T-cell (primary cell): ENCODE measurements around the gene MYH9. TPM values are rescaled to one million over a fixed set of nuclear protein-coding genes. Genes with fewer than 3 reads are reported as not detected.
"Not testable (repeated sequence)": the region's sequence is repeated elsewhere in the genome, so short reads cannot be mapped to it uniquely, and the experiment has no call there.

Source experiments
- ATAC-seq, 4 experiments: fragments of 200-7000 bp in 3 of 4; fragments of 150-1000 bp in 1 of 4; cut with Tn5 transposase; replicated peaks in 1 of 4; 1 replicate in 3 of 4; 2 replicates in 1 of 4; pipeline ENCODE4 v1.10.0; 2021; ENCODE audit warnings: moderate library complexity in 3 of 4, mild to moderate bottlenecking in 2 of 4, moderate number of reproducible peaks in 1 of 4
- CTCF ChIA-PET, 2 donors: fragments of 300-600 bp; sonication (Branson Sonifier 250); formaldehyde crosslinking; loops; one replicate each; lab custom pipeline; 2022; ENCODE audit warnings: antibody characterized with exemption in 2 of 2; lab: Charles Lee
- POLR2A ChIA-PET, 2 donors: fragments of 300-600 bp; sonication (Branson Sonifier 250); formaldehyde crosslinking; loops; one replicate each; lab custom pipeline; 2022; ENCODE audit warnings: antibody characterized with exemption in 2 of 2; lab: Charles Lee
- DNase-seq, 35 experiments: peaks; one replicate each; pipeline versions ENCODE4 v3.0.0 to v3.0.0-alpha.2; 2013 to 2023
- H3K27ac ChIP-seq: one replicate; pipeline ENCODE4 v1.5.1; 2013; ENCODE audit warnings: low read length
- H3K27me3 ChIP-seq, 2 experiments: replicated peaks in 1 of 2; 1 replicate in 1 of 2; 2 replicates in 1 of 2; pipeline versions ENCODE4 v1.6.1 to v1.7.0; 2013; ENCODE audit warnings: low read length in 1 of 2, mixed read lengths in 1 of 2; ENCODE audit not compliant: control insufficient read depth in 2 of 2, insufficient read depth in 2 of 2; ENCODE audit errors: extremely low read depth in 1 of 2
- H3K36me3 ChIP-seq, 2 donors: 1 replicate in 1 of 2; 2 replicates in 1 of 2; pipeline versions ENCODE4 v1.6.1 to v1.7.0; 2013; ENCODE audit warnings: low read length in 1 of 2; ENCODE audit not compliant: control insufficient read depth in 2 of 2, insufficient read depth in 1 of 2; ENCODE audit errors: extremely low read depth in 1 of 2
- H3K4me1 ChIP-seq, 2 experiments: 1 replicate in 1 of 2; 2 replicates in 1 of 2; pipeline versions ENCODE4 v1.6.1 to v1.7.0; 2013; ENCODE audit warnings: low read length in 2 of 2, mixed read lengths in 1 of 2; ENCODE audit not compliant: insufficient read depth in 2 of 2, control insufficient read depth in 1 of 2; ENCODE audit errors: extremely low read depth in 1 of 2
- H3K4me3 ChIP-seq, 2 donors: 1 replicate in 1 of 2; 2 replicates in 1 of 2; pipeline versions ENCODE4 v1.5.1 to v1.7.0; 2013; ENCODE audit warnings: mild to moderate bottlenecking in 2 of 2, low read length in 1 of 2, moderate library complexity in 1 of 2; ENCODE audit not compliant: control insufficient read depth in 1 of 2; ENCODE audit errors: extremely low read depth in 1 of 2
- H3K9me3 ChIP-seq: 2 replicates; pipeline ENCODE4 v1.7.0; 2013
- H3K27ac Mint-ChIP-seq, 2 donors: one replicate each; pipeline ENCODE4 v1.8.0; 2020 to 2021; ENCODE audit warnings: mild to moderate bottlenecking in 2 of 2, mixed read lengths in 2 of 2
- H3K27me3 Mint-ChIP-seq, 2 donors: one replicate each; pipeline ENCODE4 v1.8.0; 2021 to 2022; ENCODE audit warnings: mixed read lengths in 2 of 2
- H3K36me3 Mint-ChIP-seq: one replicate; pipeline ENCODE4 v1.8.0; 2021; ENCODE audit warnings: mixed read lengths
- H3K4me1 Mint-ChIP-seq, 3 donors: one replicate each; pipeline ENCODE4 v1.8.0; 2020 to 2022; ENCODE audit warnings: mixed read lengths in 3 of 3, mild to moderate bottlenecking in 1 of 3
- H3K4me3 Mint-ChIP-seq, 3 donors: one replicate each; pipeline ENCODE4 v1.8.0; 2020 to 2022; ENCODE audit warnings: mild to moderate bottlenecking in 3 of 3, mixed read lengths in 3 of 3, moderate library complexity in 3 of 3
- H3K9me3 Mint-ChIP-seq, 3 donors: one replicate each; pipeline ENCODE4 v1.8.0; 2020 to 2022; ENCODE audit warnings: mixed read lengths in 3 of 3
- WGBS: methylation state at CpG from one replicate; pipeline ENCODE4 v1.1.5; 2013; ENCODE audit warnings: missing lambda C conversion rate; ENCODE audit not compliant: insufficient coverage; 5-methylcytosine and 5-hydroxymethylcytosine counted together
- total RNA-seq, 35 experiments: library from RNA in 6 of 35; stranded (reverse) in 6 of 35; fragments of 120-200 nt in 1 of 35; gene quantifications; one replicate each; pipeline versions ENCODE4 v1.2.1 to v1.2.4 and lab custom pipeline; 2013 to 2026

The MYH9 gene
- total RNA-seq, 5 donors from 2014 or later (not counting 1 experiment from before 2014, with no cell fraction given) = 816 to 1,109 (median 896) TPM

GRCh38 chr22:36256478-36256877 lies 131.3 kb downstream of the MYH9 start:
- Histone ChIP-seq H3K27ac (no peak overlapping the region), H3K4me3 (no peak overlapping the region), H3K36me3 (peaks cover 3 to 37% of the 10 kb centered on the region in 2 donors), H3K27me3 (no peaks in the 10 kb centered on the region), H3K9me3 (no peaks in the 10 kb centered on the region), H3K4me1 (peaks cover 14 to 60% of the 10 kb centered on the region in 2 experiments)
- Mint-ChIP-seq H3K4me3 (no peak overlapping the region), H3K4me1 (peaks cover 52 to 74% (median 62%) of the 10 kb centered on the region in 3 donors), H3K27ac (peak overlapping the region; percentile 73 to 78), H3K9me3 (no peaks in the 10 kb centered on the region), H3K36me3 (peaks cover 40% of the 10 kb centered on the region), H3K27me3 (no peaks in the 10 kb centered on the region)
- ChIA-PET POLR2A (no interaction called here), CTCF (no interaction called here)
- no peak for ATAC-seq
- WGBS = 90% methylated on average over 2 of the region's 3 CpGs
- DNase-seq = no peak

GRCh38 chr22:36255572-36255971 lies 132.2 kb downstream of the MYH9 start:
- H3K27me3 Mint-ChIP-seq, DNase-seq, H3K4me3 ChIP-seq, H3K27ac ChIP-seq, ATAC-seq, H3K27me3 ChIP-seq, H3K9me3 ChIP-seq, H3K9me3 Mint-ChIP-seq: not testable (repeated sequence)
- Mint-ChIP-seq H3K27ac (peak overlapping the region; percentile 73 to 78), H3K4me1 (peaks cover 52 to 71% (median 62%) of the 10 kb centered on the region in 3 donors), H3K36me3 (peaks cover 32% of the 10 kb centered on the region), H3K4me3 (peak overlapping the region in 2 of 3 donors; percentile 28 to 96)
- ChIA-PET POLR2A (interaction anchor here in 1 of 2 donors (0.5 kb wide), 1 partner anchor 62 kb away, joined by 3 read pairs; no protein-coding TSS in a partner anchor), CTCF (interaction anchor here in 1 of 2 donors (0.7 kb wide), 1 partner anchor 16 kb away, joined by 3 read pairs; the partner anchor contains the start of gene APOL2)
- Histone ChIP-seq H3K36me3 (peaks cover 3 to 28% of the 10 kb centered on the region in 2 donors), H3K4me1 (peaks cover 14 to 60% of the 10 kb centered on the region in 2 experiments)
- WGBS = no CpG with 5 or more reads among the region's 5 CpGs

- H3K36me3 Mint-ChIP-seq = peaks cover 26% of the 10 kb centered on the region
- peaks cover 3 to 16% of the 10 kb centered on the region in 2 donors for H3K36me3 ChIP-seq
- H3K27me3 Mint-ChIP-seq = no peaks in the 10 kb centered on the region
- H3K27ac ChIP-seq = peak overlapping the region; percentile 75
- peaks cover 10 to 50% of the 10 kb centered on the region in 2 experiments for H3K4me1 ChIP-seq
- H3K4me3 ChIP-seq = peak overlapping the region; percentile 54 to 83
- ATAC-seq = peak in 2 of 4 experiments; percentile 5 to 18
- H3K27me3 ChIP-seq = no peaks in the 10 kb centered on the region
- peak overlapping the region; percentile 96 to 98 (median 96) for H3K4me3 Mint-ChIP-seq
- ChIA-PET CTCF (interaction anchor here (0.6 to 1.2 kb wide), 2 partner anchors 15 to 187 kb away, joined by 5 to 6 read pairs; partner anchors contain the start of gene APOL2 (in 1 of the 2)), POLR2A (interaction anchor here in 1 of 2 donors (0.7 to 1.1 kb wide), 2 partner anchors 11 to 15 kb away, joined by 3 read pairs; partner anchors contain the start of gene APOL2)
- H3K9me3 Mint-ChIP-seq = no peaks in the 10 kb centered on the region
- peaks cover 45 to 65% (median 55%) of the 10 kb centered on the region in 3 donors for H3K4me1 Mint-ChIP-seq
- DNase-seq = peak in 1 of 35 experiments; percentile 29
- 42% methylated on average over 5 of the region's 7 CpGs for WGBS
- peak overlapping the region; percentile 97 for H3K27ac Mint-ChIP-seq
- H3K9me3 ChIP-seq = no peaks in the 10 kb centered on the region
Observed at GRCh38 chr22:36253523-36254490, 134.0 kb downstream of the MYH9 start.

GRCh38 chr22:36252754-36253522 lies 134.8 kb downstream of the MYH9 start, which contains the start of gene APOL1:
APOL1 (plus strand) TSS chr22:36253133; CDS start chr22:36254956, 1,823 bp downstream.
- ATAC-seq (peak; percentile 88 to 94 (median 90)), DNase-seq (peak in 29 of 35 experiments; percentile 8 to 74 (median 33))
- ChIA-PET POLR2A (interaction anchor here in 1 of 2 donors (0.6 to 1.1 kb wide), 3 partner anchors 12 to 15 kb away, joined by 3 read pairs; partner anchors contain the start of gene APOL2), CTCF (interaction anchor here in 1 of 2 donors (1.2 kb wide), 1 partner anchor 14 kb away, joined by 6 read pairs; the partner anchor contains the start of gene APOL2)
- H3K9me3 Mint-ChIP-seq = no peaks in the 10 kb centered on the region
- peak within 1 kb of the TSS; percentile 97 for H3K27ac Mint-ChIP-seq
- no peaks in the 10 kb centered on the region for H3K9me3 ChIP-seq
- WGBS = 38% methylated on average over 7 of the region's 10 CpGs
- H3K4me3 Mint-ChIP-seq = peak within 1 kb of the TSS; percentile 96 to 98 (median 96)
- peaks cover 37 to 57% (median 46%) of the 10 kb centered on the region in 3 donors for H3K4me1 Mint-ChIP-seq
- H3K27me3 Mint-ChIP-seq = no peaks in the 10 kb centered on the region
- H3K36me3 ChIP-seq = peaks cover 3 to 16% of the 10 kb centered on the region in 2 donors
- H3K4me1 ChIP-seq = peaks cover 7 to 42% of the 10 kb centered on the region in 2 experiments
- peak within 1 kb of the TSS; percentile 75 for H3K27ac ChIP-seq
- H3K27me3 ChIP-seq = no peaks in the 10 kb centered on the region
- H3K36me3 Mint-ChIP-seq = peaks cover 17% of the 10 kb centered on the region
- H3K4me3 ChIP-seq = peak within 1 kb of the TSS; percentile 54 to 83

- ATAC-seq, H3K9me3 Mint-ChIP-seq, H3K27me3 ChIP-seq, H3K9me3 ChIP-seq, H3K36me3 ChIP-seq, H3K4me3 ChIP-seq, H3K27me3 Mint-ChIP-seq, DNase-seq: not testable (repeated sequence)
- CTCF ChIA-PET = interaction anchor here in 1 of 2 donors (1.0 to 1.2 kb wide), 2 partner anchors 12 to 13 kb away, joined by 3 to 6 read pairs; partner anchors contain the start of gene APOL2
- H3K4me1 ChIP-seq = peaks cover 7 to 35% of the 10 kb centered on the region in 2 experiments
- POLR2A ChIA-PET = interaction anchor here in 1 of 2 donors (1.1 kb wide), 1 partner anchor 13 kb away, joined by 3 read pairs; the partner anchor contains the start of gene APOL2
- Mint-ChIP-seq H3K27ac (peak overlapping the region; percentile 97), H3K36me3 (peaks cover 11% of the 10 kb centered on the region), H3K4me1 (peaks cover 35 to 51% (median 42%) of the 10 kb centered on the region in 3 donors), H3K4me3 (peak overlapping the region; percentile 96 to 98 (median 96))
- H3K27ac ChIP-seq = peak overlapping the region; percentile 75
- 82% methylated on average over 3 of the region's 7 CpGs for WGBS
Observed at GRCh38 chr22:36251979-36252608, 135.7 kb downstream of the MYH9 start.
